HCT116 (cell line): Measurements from ENCODE around the gene CASP10. TPM values are rescaled to one million over a fixed set of nuclear protein-coding genes. Genes with fewer than 3 reads are reported as not detected.

Experiments
- ATAC-seq: fragments of 200-7000 bp; cut with Tn5 transposase; 2 replicates; pipeline ENCODE4 v1.9.1; 2020; ENCODE audit warnings: mild to moderate bottlenecking, moderate library complexity
- BruUV-seq: library from RNA; stranded (reverse); fragments of 400-500 nt; replicated peaks from 2 replicates; lab custom pipeline; 2021; lab: Mats Ljungman, UMichigan
- CTCF ChIA-PET: fragments of 300-600 bp; sonication (Branson Sonifier 250); formaldehyde crosslinking; loops from one replicate; lab custom pipeline; 2021; ENCODE audit warnings: antibody characterized with exemption; lab: Charles Lee
- POLR2A ChIA-PET: fragments of 300-600, 350-600 bp; sonication (Branson Sonifier 250); formaldehyde crosslinking; loops from one replicate; lab custom pipeline; 2021; ENCODE audit warnings: antibody characterized with exemption; lab: Charles Lee
- RAD21 ChIA-PET, 2 experiments: fragments of 300-600 bp; sonication (Branson Sonifier 250); formaldehyde crosslinking; loops; one replicate each; lab custom pipeline; 2023; ENCODE audit warnings: low total read pairs in 2 of 2; ENCODE audit not compliant: uncharacterized antibody in 2 of 2, unreplicated experiment in 2 of 2, low non-redundant PET in 1 of 2; lab: Charles Lee
- DNase-seq: peaks from one replicate; pipeline ENCODE4 v3.0.0-alpha.2; 2010; ENCODE audit warnings: low read depth, low spot score
- H2AFZ ChIP-seq: fragments of 200-600 bp; shearing (Covaris generic), sonication (generic); 2 replicates; pipeline ENCODE4 v1.6.1; 2017; ENCODE audit warnings: low read depth, mixed run types, mixed read lengths, antibody characterized with exemption, low read length; ENCODE audit not compliant: poor library complexity, severe bottlenecking
- H3K27ac ChIP-seq: 2 replicates; pipeline ENCODE4 v1.5.1; 2012; ENCODE audit warnings: low read depth, low read length
- H3K27me3 ChIP-seq: fragments of 200-600 bp; sonication (generic); 2 replicates; pipeline ENCODE4 v1.6.1; 2016; ENCODE audit warnings: mixed run types, low read length, mixed read lengths; ENCODE audit not compliant: insufficient read depth
- H3K36me3 ChIP-seq, 2 experiments: fragments of 200-500 bp in 1 of 2; fragments of 200-600 bp in 1 of 2; sonication (Bioruptor generic) in 1 of 2; sonication (generic) in 1 of 2; 2 replicates each; pipeline versions ENCODE4 v1.5.1 to v1.6.1; 2014 to 2016; ENCODE audit warnings: low read length in 2 of 2, inconsistent platforms in 1 of 2, mixed read lengths in 1 of 2, mixed run types in 1 of 2; ENCODE audit not compliant: insufficient read depth in 2 of 2, control insufficient read depth in 1 of 2
- H3K4me1 ChIP-seq, 2 experiments: fragments of 200-600 bp in 1 of 2; sonication (generic) in 1 of 2; 2 replicates each; pipeline versions ENCODE4 v1.5.1 to v1.6.1; 2012 to 2017; ENCODE audit warnings: low read length in 2 of 2, inconsistent platforms in 1 of 2, mild to moderate bottlenecking in 1 of 2, mixed read lengths in 1 of 2, mixed run types in 1 of 2, moderate library complexity in 1 of 2; ENCODE audit not compliant: insufficient read depth in 2 of 2, control insufficient read depth in 1 of 2
- H3K4me2 ChIP-seq: fragments of 200-600 bp; sonication (generic); 2 replicates; pipeline ENCODE4 v1.6.1; 2017; ENCODE audit warnings: mixed run types, low read length, mixed read lengths
- H3K4me3 ChIP-seq, 2 experiments: fragments of 200-600 bp in 1 of 2; sonication (generic) in 1 of 2; replicated peaks in 1 of 2; 2 replicates each; pipeline ENCODE4 v1.5.1; 2011 to 2016; ENCODE audit warnings: low read length in 2 of 2, control low read depth in 1 of 2, low read depth in 1 of 2, mild to moderate bottlenecking in 1 of 2, mixed read lengths in 1 of 2, mixed run types in 1 of 2
- H3K79me2 ChIP-seq: fragments of 200-600 bp; sonication (generic); 2 replicates; pipeline ENCODE4 v1.6.1; 2017; ENCODE audit warnings: mild to moderate bottlenecking, mixed run types, low read length, moderate library complexity, mixed read lengths; ENCODE audit not compliant: insufficient read depth
- H3K9ac ChIP-seq: fragments of 200-600 bp; sonication (generic); 2 replicates; pipeline ENCODE4 v1.6.1; 2016; ENCODE audit warnings: low read length, mixed read lengths
- H3K9me2 ChIP-seq: fragments of 200-600 bp; sonication (generic), shearing (Covaris generic); 2 replicates; pipeline ENCODE4 v1.6.1; 2017; ENCODE audit warnings: mixed run types, mild to moderate bottlenecking, moderate library complexity; ENCODE audit not compliant: insufficient read depth
- H3K9me3 ChIP-seq, 2 experiments: fragments of 200-500 bp in 1 of 2; fragments of 200-600 bp in 1 of 2; sonication (Bioruptor generic) in 1 of 2; sonication (generic) in 1 of 2; 2 replicates each; pipeline ENCODE4 v1.6.1; 2014 to 2017; ENCODE audit warnings: low read length in 2 of 2, mixed read lengths in 2 of 2, inconsistent platforms in 1 of 2, low read depth in 1 of 2, mild to moderate bottlenecking in 1 of 2, mixed run types in 1 of 2, moderate library complexity in 1 of 2; ENCODE audit not compliant: control insufficient read depth in 1 of 2, insufficient read depth in 1 of 2
- H4K20me1 ChIP-seq: fragments of 200-600 bp; sonication (generic), shearing (Covaris generic); 2 replicates; pipeline ENCODE4 v1.6.1; 2017; ENCODE audit warnings: mixed run types, mild to moderate bottlenecking, moderate library complexity; ENCODE audit not compliant: insufficient read depth
- CBX3 ChIP-seq: IDR thresholded peaks from 2 replicates; pipeline ENCODE4 v1.6.1; 2012; ENCODE audit warnings: low read depth
- EGR1 ChIP-seq: IDR thresholded peaks from 2 replicates; pipeline ENCODE4 v1.6.1; 2012; ENCODE audit warnings: low read depth
- EZH2phosphoT487 ChIP-seq: fragments of 200-600 bp; IDR thresholded peaks from 2 replicates; pipeline ENCODE4 v1.6.1; 2018; ENCODE audit warnings: antibody characterized with exemption, borderline replicate concordance
- JUND ChIP-seq: IDR thresholded peaks from 2 replicates; pipeline ENCODE4 v1.6.1; 2012
- YY1 ChIP-seq: IDR thresholded peaks from 2 replicates; pipeline ENCODE4 v1.6.1; 2011; ENCODE audit warnings: low read length, low read depth, moderate library complexity, mild to moderate bottlenecking; ENCODE audit not compliant: insufficient replicate concordance; ENCODE audit errors: extremely low read depth
- intact Hi-C: fragments of 100-400 bp; cut with micrococcal nuclease; formaldehyde crosslinking; loops from 2 replicates; pipeline ENCODE4 v1.10.0; 2022
- total RNA-seq: library from RNA; stranded (reverse); gene quantifications from one replicate; pipeline ENCODE4 v1.2.1, GENCODE V29; 2021; ENCODE audit not compliant: unreplicated experiment
- TF ChIP-seq, protein P1 (sequence below): IDR thresholded peaks from 2 replicates; pipeline ENCODE4 v1.6.1; 2012
- TF ChIP-seq, protein P2 (sequence below): IDR thresholded peaks from 2 replicates; pipeline ENCODE4 v1.6.1; 2012; ENCODE audit warnings: low read depth

Gene CASP10
- total RNA-seq, 1 experiment from 2014 or later, result 2.6 TPM

DNA sequence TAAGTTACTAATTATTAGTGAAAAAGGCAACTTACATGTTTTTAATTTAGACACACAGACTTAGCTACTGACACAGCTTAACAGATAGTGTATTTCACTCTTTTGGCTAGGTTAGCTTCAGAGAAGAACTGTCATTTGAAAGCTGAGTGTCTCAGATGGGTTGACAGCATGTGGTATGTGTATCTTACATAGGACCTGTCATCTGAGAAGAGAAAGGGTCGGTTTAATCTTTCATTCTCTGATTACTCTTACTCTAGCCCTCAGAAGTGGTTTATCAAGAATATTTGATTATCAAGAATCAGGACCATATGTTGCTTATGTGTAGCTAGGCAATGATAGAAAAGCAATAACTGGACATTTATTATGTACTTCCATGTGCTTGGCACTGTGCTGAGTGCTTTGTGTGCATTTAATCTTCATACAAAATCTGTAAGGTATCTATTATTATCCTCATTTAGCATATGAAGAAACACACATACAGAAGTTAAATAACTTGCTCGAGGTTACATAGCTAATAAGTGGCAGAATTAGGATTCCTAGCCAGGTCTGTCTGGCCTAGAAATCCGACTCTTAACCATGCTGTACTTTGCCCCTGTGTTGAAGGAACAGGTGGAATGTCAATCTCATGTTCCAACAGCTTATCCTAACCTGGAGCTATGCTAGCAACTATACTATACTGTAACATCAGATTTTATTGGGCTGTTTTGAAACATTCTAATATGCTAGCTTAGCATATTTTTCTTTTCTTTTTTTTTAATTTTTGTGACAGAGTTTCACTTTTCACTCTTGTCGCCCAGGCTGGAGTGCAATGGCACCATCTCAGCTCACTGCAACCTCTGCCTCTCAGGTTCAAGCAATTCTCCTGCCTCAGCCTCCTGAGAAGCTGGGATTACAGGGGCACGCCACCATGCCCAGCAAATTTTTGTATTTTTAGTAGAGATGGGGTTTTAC lies 38.6 kb upstream of the CASP10 start:
- H3K4me1 ChIP-seq, result peaks cover 14 to 47% of the 10 kb centered on the region in 2 experiments
- no peaks in the 10 kb centered on the region for H3K79me2 ChIP-seq
- H3K36me3 ChIP-seq, result peaks cover 0 to 4% of the 10 kb centered on the region in 2 experiments; a peak in 1 of 4 replicates
- CTCF ChIA-PET, result interaction anchor here (1.3 to 1.7 kb wide), 3 partner anchors 14 to 26 kb away, joined by 5 read pairs; no protein-coding TSS in a partner anchor
- DNase-seq, result no peak
- POLR2A ChIA-PET, result interaction anchor here (1.0 kb wide), 1 partner anchor 9 kb away, joined by 3 read pairs; no protein-coding TSS in a partner anchor
- ATAC-seq, result no peak
- H3K4me3 ChIP-seq, result no peak overlapping the region
- no peak overlapping the region for H3K27ac ChIP-seq
- no TSS peak for BruUV-seq
- H3K9me3 ChIP-seq, result no peaks in the 10 kb centered on the region
- no peaks in the 10 kb centered on the region for H3K27me3 ChIP-seq
- H2AFZ ChIP-seq, result no peak overlapping the region
- intact Hi-C loops, result no loop called here
- no peaks in the 10 kb centered on the region for H3K9me2 ChIP-seq
- TF ChIP-seq JUND (no peak), EGR1 (no peak), YY1 (no peak), EZH2phosphoT487 (no peak), CBX3 (no peak)
- TF ChIP-seq, protein P1, sequence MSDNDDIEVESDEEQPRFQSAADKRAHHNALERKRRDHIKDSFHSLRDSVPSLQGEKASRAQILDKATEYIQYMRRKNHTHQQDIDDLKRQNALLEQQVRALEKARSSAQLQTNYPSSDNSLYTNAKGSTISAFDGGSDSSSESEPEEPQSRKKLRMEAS, result no peak
- TF ChIP-seq, protein P2, sequence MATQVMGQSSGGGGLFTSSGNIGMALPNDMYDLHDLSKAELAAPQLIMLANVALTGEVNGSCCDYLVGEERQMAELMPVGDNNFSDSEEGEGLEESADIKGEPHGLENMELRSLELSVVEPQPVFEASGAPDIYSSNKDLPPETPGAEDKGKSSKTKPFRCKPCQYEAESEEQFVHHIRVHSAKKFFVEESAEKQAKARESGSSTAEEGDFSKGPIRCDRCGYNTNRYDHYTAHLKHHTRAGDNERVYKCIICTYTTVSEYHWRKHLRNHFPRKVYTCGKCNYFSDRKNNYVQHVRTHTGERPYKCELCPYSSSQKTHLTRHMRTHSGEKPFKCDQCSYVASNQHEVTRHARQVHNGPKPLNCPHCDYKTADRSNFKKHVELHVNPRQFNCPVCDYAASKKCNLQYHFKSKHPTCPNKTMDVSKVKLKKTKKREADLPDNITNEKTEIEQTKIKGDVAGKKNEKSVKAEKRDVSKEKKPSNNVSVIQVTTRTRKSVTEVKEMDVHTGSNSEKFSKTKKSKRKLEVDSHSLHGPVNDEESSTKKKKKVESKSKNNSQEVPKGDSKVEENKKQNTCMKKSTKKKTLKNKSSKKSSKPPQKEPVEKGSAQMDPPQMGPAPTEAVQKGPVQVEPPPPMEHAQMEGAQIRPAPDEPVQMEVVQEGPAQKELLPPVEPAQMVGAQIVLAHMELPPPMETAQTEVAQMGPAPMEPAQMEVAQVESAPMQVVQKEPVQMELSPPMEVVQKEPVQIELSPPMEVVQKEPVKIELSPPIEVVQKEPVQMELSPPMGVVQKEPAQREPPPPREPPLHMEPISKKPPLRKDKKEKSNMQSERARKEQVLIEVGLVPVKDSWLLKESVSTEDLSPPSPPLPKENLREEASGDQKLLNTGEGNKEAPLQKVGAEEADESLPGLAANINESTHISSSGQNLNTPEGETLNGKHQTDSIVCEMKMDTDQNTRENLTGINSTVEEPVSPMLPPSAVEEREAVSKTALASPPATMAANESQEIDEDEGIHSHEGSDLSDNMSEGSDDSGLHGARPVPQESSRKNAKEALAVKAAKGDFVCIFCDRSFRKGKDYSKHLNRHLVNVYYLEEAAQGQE, result no peak
- RAD21 ChIA-PET, result no interaction called here
- no peaks in the 10 kb centered on the region for H4K20me1 ChIP-seq
- no peak overlapping the region for H3K9ac ChIP-seq
- no peak overlapping the region for H3K4me2 ChIP-seq
